Fibroblast of skin of right biceps (primary cell): ENCODE results near the gene CEP112.
"Not testable (repeated sequence)": the region's sequence is repeated elsewhere in the genome, so short reads cannot be mapped to it uniquely, and the experiment has no call there.

ENCODE experiments used
- DNase-seq: peaks from one replicate; pipeline ENCODE4 v3.0.0-alpha.2; 2013

Gene CEP112

GRCh38 chr17:65814418-65814817 is 377.5 kb downstream of the CEP112 start:
- DNase-seq: no peak

- no peak for DNase-seq
These were observed 378.6 kb downstream of the CEP112 start for GRCh38 chr17:65813306-65813705.

GRCh38 chr17:65811043-65811442 is 380.9 kb downstream of the CEP112 start:
- no peak for DNase-seq

- DNase-seq: no peak
These were observed 382.6 kb downstream of the CEP112 start for GRCh38 chr17:65809366-65809765.

- not testable (repeated sequence) for DNase-seq
These were observed 383.4 kb downstream of the CEP112 start for GRCh38 chr17:65808566-65808965.

GRCh38 chr17:65807361-65807760 is 384.6 kb downstream of the CEP112 start:
- DNase-seq: no peak

GRCh38 chr17:65801513-65801912 is 390.4 kb downstream of the CEP112 start:
- no peak for DNase-seq

- DNase-seq: no peak
These were observed 391.3 kb downstream of the CEP112 start for GRCh38 chr17:65800655-65801054.

- DNase-seq: no peak
These were observed 392.1 kb downstream of the CEP112 start for GRCh38 chr17:65799869-65800268.

GRCh38 chr17:65799454-65799853 is 392.5 kb downstream of the CEP112 start:
- DNase-seq: no peak

GRCh38 chr17:65797809-65798208 is 394.1 kb downstream of the CEP112 start:
- DNase-seq: no peak

GRCh38 chr17:65797101-65797500 is 394.8 kb downstream of the CEP112 start:
- no peak for DNase-seq

- peak; percentile 26 for DNase-seq
These were observed 397.4 kb downstream of the CEP112 start for GRCh38 chr17:65794572-65794971.

GRCh38 chr17:65790241-65790640 is 401.7 kb downstream of the CEP112 start:
- no peak for DNase-seq

- no peak for DNase-seq
These were observed 404.4 kb downstream of the CEP112 start for GRCh38 chr17:65787503-65787902.

GRCh38 chr17:65786479-65786878 is 405.5 kb downstream of the CEP112 start:
- DNase-seq: no peak

- DNase-seq: peak; percentile 98
These were observed 406.8 kb downstream of the CEP112 start for GRCh38 chr17:65785109-65785508.

GRCh38 chr17:65783845-65784334 is 408.0 kb downstream of the CEP112 start:
- peak; percentile 91 for DNase-seq

- not testable (repeated sequence) for DNase-seq
These were observed 409.7 kb downstream of the CEP112 start for GRCh38 chr17:65782104-65782706.

GRCh38 chr17:65780111-65780510 is 411.8 kb downstream of the CEP112 start:
- DNase-seq: no peak

GRCh38 chr17:65776890-65777289 is 415.0 kb downstream of the CEP112 start:
- DNase-seq: no peak

GRCh38 chr17:65774787-65775186 is 417.1 kb downstream of the CEP112 start:
- DNase-seq: no peak

- DNase-seq: no peak
These were observed 418.9 kb downstream of the CEP112 start for GRCh38 chr17:65772989-65773388.

GRCh38 chr17:65771704-65772103 is 420.2 kb downstream of the CEP112 start:
- DNase-seq: no peak

- DNase-seq: no peak
These were observed 428.1 kb downstream of the CEP112 start for GRCh38 chr17:65763786-65764185.
